Right hindlimb (tissue), 1 donor: ENCODE measurements around the gene CD40.

Experiments
- DNase-seq: peaks from one replicate; pipeline ENCODE4 v3.0.0-alpha.2; 2018

Gene CD40

DNA sequence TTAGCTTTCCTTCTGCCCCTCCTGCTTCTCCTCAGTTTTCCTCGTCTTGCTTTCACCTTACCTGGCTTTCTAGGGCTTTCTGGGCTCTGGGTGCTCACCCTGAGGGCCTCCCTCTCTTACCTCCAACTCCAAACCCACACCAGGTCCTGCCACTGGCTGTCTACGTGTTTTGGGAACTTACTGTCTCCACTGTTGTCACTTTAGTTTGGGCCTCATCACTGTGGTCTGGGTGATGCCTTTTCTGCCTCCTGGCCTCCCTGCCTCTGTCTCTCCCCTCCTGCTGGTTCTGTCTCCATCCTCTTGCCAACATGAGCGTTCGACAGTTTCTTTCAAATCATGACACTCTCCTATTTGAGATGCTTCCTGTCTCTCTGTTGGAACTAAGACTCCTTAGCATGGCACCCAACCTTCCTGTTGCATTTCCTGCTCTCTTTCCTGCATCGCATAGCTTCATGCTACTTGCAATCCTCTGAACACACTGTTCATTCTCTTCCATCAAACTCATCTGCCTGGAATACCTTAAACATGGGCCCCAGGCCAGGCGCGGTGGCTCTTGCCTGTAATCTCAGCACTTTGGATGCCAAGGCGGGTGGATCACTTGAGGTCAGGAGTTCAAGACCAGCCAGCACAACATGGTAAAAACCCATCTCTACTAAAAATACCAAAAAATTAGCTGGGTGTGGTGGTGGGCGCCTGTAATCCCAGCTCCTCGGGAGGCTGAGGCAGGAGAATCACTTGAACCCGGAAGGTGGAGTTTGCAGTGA lies 5.5 kb downstream of the CD40 start:
- no peak for DNase-seq

DNA sequence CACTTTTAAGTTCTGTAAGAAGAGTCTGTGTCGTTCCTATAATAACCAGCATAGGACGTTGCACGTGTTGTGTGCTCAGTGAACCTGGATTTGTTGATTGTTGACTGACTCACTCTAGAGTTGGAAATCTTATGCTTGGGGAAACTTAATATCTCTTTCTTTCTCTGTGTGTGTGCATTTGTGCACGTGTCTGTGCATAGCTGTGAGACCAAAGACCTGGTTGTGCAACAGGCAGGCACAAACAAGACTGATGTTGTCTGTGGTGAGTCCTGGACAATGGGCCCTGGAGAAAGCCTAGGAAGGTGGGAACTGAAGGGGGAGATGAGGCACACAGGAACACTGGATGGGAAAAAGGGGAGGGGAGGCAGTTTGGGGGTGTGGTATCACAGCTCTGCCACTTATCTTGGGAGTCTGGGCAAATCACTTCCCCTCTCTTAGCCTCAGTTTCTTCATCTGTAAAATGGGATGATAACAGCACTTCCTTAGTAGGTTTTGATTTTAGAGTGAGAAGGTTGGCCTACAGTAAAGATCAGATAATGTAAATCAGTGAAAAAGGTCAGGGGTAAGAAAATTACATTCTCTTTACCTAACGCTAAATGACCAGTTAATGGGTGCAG lies 8.4 kb downstream of the CD40 start:
- no peak for DNase-seq

DNA sequence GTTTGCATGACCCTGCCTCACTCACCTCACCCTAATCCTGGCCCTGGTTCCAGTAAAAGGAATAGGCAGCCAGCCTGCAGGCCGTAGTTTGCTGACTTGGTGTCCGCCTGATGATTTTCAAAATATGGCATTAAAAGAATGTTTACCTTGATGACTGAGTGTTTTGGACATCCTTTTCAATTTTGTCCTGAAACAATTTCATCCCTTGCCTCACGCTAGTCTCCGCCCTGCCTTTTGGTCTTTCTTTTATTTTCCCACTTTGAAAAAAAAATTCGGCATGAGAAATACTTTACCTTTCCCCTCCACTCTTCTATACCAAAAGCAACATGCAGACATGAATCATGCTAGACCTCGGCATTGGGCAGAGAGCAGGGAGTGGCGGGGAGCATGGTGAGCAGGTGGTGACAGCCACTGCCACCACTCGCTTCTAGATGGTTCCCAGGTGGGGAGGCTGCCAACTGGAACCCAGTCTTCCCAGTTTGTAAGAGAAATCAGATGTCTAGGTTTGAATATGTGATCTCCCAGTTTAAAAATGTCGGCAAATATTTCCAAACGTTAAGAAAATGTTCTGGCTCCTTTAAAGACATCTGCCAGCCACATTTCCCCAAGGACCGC lies 9.4 kb downstream of the CD40 start:
- no peak for DNase-seq

DNA sequence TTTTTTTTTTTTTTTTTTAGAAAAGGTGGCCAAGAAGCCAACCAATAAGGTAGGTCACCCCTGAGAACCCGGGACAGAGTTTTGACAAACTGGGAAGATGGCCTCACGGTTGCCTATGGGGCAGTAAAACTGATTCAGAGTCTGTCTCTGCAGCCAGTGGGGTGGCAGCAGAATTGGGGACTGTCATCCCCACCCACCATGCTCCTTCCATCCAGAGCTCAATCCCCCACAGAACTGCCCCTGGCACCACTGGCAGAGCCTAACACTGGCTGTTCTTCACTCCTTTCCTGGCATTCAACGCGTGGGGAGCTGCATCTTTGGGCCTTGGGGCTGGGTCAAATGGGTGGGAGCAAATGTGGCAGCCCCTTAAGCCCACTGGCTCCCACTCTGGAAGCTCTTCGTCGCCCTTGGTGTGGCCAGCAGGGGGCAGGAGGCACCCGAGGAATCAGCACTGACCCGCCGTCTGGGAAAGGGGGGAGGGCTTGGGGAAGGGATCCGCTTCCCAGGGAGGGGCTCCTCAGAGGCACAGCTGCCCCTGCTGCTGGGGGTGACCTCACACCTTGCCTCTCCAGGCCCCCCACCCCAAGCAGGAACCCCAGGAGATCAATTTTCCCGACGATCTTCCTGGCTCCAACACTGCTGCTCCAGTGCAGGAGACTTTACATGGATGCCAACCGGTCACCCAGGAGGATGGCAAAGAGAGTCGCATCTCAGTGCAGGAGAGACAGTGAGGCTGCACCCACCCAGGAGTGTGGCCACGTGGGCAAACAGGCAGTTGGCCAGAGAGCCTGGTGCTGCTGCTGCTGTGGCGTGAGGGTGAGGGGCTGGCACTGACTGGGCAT lies 10.4 kb downstream of the CD40 start:
- no peak for DNase-seq

DNA sequence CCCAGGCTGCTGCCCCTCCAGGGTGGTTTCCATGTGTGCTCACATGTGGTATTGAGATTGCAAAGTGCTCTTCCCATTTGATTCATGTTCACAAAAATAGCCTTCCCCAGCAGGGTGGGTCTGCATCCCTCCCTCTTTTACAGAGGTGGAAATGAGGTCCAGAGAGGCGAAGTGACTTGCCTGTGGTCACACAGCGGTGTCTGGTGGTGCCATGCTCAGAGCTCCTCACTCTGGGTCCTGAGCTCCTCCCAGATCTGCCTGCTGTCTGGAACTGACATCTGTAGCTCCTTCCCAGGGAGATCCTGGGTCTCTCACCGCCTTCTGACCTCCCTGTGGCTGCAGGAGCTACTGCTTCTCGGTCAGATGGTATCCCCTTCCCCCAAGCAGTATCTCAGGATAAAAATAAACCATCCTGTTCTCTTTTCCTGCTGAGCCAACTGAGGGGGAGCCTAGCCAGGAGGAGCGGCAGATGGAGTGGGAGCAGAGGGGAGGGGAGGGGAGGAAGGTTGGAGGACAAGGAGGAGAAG lies 11.9 kb downstream of the CD40 start:
- no peak for DNase-seq

DNA sequence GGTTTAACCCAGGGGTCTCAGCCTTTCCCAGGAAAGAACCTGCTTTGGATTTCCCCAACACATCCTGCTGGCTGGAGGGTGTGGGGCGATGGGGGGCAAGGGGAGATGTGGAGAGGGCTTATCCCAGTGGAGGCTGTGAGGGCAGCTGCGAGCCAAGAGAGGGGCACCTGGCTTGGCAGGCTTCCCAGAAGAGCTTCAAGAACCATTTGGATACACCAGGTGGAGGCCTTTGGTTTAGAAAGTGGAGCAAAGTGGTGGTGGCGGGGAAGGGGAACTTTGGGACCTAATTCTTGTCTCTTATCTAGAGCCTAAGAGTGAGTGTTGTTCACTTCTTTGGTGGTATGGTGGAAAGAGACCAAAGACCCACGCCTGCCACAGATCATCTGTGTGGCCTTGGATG lies 12.4 kb downstream of the CD40 start:
- DNase-seq: no peak

DNA sequence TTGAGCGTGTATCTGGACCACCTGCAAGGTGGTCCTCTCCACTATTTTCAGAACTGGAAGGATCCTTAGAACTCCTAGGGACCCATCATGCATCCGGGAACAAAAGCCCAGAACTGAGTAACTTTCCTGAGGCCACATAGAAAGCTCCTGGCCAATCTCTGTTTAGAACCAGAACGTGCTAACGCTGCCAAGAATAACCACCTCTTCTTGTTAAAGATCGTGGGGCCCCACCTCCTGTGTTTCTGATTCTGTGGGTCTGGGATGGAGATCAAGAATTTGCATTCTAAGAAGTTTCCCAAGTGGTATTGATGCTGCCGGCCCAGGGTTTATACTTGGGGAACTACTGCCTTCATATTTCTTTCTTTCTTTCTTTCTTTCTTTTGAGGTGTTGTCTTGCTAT lies 13.3 kb downstream of the CD40 start:
- DNase-seq: no peak

DNA sequence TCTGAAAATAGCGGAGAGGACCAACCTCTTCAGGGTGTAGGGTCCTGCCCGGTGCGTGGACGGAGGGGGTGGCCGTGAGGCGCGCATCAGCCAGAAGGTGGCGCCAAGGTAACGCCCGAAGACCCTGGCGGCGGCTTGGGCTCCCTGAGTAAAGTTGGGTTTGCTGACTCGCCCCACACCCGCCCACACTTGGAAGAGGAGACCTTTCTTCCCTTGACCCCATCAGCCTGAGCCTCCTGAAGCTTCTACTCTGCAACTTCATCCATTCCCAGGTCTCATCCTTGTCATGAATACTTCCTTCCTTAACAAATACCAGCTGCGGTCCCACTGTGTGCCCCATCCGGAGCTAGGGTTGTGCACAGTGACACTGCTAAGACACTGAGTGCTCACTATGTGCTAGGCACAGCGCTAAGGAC lies 14.6 kb downstream of the CD40 start:
- peak; percentile 74 for DNase-seq

DNA sequence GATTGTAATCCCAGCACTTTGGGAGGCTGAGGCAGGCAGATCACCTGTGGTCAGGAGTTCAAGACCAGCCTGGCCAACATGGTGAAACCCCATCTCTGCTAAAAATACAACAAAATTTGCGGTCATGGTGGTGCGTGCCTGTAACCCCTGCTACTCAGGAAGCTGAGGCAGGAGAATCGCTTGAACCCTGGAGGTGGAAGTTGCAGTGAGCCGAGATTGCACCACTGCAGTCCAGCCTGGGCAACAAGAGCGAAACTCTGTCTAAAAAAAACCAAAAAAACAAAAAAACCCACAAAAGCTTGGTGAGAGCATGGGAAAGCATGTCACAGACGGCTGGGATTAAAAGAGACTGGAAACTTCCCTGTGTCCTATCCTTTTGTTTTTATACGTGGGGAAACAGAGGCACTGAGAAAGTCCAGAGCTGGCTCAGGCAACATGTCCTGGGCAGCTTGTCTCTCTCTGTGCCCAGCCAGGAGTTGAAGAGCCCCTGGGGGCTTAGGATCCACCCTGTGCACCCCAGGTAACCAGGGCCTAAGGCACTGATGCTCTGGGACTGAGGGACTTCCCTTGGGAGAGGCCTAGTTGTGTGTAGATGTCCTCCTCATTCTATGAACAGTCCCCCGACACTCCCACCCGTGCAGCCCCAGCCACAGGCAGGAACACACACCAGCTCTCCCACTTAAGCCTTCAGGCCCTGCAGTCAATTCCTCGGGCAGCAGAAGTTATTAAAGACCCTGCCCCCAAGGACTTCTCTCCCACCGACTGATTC lies 16.0 kb downstream of the CD40 start:
- no peak for DNase-seq

DNA sequence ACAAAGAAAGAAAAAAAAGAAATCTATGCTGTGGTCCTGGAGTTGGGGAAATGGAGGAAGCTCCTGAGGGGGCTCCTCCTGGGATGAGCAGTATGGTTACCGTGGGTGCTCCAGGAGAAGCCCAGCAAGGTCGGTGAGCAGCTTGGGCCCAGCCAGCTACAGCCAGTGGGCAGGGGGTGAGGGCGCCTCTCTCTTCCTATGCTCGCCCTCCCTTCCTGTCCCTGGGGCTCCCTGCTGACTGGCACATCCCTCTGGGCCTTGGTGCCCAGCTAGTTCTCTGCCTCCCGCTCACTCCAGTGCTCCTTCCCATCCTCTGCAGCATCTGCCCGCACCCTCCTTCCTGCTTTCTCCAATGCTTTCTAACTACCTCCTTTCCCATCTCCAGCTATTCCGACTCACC lies 16.6 kb downstream of the CD40 start:
- no peak for DNase-seq

DNA sequence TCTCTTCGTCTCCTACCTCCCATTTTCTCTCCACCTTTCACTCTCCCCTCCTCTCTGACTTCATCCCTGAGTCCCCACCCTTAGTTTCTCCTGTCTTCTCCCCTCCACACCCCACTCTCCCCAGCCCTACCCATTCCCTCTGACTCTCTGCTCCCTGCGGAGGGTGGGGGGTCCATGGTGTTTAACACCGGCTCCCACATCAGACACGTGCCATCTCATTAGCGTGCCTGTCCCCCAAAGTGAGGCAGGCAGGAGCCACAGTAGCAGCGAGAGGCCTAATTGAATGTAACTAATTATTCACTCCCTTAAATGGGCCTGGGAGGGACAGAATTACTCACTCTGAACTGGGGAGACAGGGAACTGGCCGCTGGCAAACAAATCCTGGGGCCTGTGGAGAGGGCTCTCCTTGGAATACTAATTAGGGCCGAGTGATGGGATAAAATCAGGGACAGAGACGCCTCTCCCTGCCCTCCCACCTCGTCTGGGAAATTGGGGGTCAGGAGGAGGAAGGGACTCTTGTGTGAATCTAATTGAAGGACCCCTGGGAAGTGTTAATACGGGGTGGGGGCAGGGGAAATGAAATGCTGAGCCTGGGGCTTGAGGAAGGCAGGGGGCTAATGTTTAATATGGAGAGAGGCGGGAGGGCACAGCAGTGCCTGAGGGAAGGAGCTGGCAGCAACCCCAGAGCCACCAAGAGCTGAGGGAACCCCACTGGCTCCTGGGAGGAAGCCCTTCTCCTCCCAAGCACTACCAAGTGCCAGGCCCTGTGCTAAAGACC lies 17.9 kb downstream of the CD40 start:
- DNase-seq: no peak

DNA sequence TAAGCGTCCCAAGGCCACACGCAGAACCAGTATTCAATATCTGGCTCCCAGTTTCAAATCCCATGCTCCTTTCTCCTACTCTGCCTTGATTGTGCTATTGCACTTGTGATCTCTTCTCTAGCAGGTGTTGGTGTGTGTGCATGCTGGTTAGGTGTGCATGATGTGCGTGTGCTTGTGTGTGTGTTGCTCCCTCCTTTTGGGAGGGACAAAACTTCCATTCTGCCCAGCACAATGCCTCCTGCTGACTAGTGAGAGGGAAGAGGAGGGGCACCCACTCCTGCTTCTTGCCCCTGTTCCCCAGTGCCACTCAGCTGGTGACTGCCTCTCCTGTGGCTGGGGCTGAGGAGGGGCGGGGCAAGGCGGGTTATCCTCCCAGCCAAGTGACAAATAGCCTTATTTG lies 19.7 kb downstream of the CD40 start:
- no peak for DNase-seq

DNA sequence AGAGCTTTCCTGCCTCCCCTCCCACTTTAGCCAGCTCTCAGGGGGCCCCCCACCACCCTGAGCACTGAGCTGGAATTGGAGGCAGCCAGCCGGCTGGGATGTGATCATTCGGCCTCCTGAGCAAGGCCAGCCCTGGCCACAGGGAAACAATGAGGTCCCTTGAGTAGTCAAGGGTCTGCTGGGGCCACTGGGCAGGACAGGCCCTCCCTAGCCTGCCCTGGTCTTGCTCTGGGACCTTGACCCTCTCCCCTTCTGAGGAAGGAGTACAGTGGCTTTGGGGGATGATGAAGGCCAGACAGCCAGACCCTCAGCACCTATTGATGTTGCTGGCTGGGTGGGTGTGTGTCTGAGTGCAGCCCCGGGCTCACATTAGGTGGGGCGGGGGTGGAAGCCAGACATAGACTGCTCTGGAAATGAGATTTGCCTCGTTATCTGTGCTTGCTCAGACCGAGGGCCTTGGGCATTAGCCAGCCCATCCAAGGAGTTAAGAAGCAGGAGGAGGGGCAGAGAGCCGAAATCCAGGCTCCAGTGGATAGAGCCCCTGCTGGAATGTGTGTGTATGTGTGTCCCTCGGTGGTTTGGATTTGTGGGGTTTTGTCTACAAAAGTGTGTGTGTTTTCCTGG lies 21.3 kb downstream of the CD40 start:
- DNase-seq: no peak

DNA sequence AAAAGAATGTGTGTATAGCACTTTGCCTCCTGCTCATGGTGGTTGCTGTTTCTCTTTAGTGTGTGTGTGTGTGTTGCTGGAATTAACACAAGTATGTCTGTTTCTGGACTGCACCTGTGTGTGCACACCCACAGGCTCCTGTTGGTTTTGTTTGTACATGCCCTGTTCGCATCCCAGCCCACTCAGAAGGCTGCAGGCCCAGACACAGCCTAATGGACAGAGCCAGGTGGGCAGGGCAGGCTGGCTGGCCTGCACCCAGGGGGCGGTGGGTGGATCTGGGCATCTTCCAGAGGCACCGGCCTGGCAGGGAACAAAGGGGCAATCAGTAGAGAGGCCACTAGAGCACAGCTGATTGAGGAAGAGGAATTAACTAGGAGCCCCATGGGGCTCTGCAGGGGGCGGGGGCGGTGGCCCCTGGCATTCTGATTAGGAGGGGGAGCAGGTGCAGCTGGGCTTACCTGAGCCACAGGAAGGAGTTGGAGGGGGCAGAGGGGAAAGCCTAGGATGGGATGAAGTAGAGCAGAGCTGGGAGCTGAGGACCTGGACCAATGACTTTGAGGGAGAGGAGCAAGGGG lies 21.9 kb downstream of the CD40 start:
- peak; percentile 55 for DNase-seq

DNA sequence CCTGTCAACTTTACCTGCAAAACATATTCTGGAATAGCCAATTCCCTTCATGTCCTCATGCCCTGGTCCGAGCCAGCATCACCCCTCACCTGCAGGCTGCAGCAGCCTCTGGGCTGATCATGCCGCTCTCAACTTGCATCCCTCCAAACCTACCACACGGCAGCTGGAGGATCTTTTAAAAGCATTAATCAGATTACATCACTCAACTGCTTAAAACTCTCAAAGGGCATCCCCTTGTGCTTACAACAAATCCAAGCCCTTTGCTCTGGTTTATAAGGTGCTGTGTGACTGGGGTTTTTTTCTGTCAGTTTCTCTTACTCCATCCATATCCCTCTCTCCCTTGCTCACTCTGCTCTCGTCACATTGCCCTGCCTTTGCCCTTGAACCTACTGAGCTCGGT lies 24.0 kb downstream of the CD40 start:
- DNase-seq: no peak

DNA sequence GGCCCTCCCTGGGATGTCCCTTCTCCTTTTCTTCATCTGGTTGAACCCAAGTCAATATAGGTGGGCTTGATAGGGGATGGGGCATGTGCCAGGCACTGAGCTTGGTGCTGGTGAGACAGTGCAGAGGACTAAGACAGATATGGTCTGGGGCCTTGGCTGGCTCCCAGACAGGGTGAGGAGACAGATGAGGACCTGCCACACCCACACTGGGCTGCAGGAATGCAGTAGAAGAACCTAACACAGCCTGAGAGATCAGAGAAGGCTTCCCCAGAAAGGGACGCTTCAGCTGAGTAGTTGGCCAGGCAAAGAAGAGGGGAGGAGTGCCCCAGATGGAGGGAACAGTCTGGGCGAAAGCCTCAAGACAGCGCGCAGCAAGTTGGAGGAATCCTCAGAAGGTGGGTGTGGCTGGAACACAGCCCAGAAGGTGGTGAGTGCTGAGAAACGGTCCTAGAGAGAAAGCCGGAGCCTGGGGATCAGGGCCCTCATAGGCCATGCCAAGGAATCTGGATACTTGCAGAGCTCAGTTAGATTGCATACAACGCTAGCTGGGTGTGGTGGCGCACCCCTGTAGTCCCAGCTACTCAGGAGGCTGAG lies 26.4 kb downstream of the CD40 start:
- DNase-seq: no peak

DNA sequence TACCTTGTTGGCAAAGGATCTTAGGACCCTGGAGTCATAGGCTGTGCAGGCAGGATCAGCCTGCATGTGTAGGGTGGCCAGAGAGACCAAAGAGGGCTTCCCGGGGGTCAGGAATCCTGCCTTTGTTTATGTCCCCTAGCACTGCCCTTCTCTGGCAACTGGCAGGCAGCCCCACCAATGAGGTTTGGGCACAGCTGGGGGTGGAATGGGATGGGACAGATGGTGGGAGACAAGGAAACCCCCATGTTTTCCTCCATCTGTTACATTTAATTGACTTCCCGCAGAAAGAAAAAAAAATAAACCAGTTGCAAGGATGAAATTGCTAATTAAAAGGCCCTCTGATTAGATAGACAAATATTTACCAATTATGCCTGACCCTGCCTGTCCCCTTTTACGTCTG lies 27.6 kb downstream of the CD40 start:
- no peak for DNase-seq

DNA sequence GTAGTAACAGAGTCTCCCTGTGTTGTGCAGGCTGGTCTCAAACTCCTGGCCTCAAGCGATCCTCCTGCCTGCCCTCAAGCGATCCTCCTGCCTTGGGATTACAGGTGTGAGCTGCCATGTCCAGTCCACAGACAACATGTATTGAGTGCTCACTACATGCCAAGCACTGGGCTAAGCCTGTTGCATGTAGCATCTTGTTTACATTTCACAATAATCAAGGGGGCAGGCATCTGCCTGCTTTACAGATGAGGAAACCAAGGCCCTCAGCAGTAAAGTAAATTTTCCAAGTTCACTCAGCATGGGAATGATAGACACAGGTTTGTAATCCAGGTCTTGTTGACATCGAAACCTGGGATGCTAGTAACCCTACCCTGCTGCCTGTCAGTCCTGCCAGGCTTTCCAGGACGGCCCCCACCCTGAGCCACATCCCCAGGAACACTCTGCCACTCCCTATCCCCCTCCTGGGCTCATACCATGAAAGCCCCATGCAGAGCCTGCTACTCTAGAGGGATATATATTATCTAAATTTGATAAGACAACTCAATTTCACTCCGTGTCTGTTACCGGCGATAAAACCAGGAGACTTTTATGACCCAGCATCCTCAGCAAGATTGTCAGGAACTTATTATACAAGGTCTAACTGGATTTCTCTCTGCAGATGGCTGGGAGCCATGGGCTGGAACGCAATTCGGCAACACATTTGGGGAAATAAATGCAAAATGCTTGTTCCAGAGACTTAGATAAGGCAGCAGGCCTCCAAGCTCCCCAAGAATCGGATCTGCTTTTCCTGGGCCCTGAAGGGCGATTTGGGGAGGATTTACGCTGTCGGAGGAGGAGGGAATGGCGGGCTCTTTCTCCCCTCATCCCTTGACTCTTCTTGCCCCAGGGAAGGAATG lies 30.4 kb downstream of the CD40 start:
- DNase-seq: no peak

DNA sequence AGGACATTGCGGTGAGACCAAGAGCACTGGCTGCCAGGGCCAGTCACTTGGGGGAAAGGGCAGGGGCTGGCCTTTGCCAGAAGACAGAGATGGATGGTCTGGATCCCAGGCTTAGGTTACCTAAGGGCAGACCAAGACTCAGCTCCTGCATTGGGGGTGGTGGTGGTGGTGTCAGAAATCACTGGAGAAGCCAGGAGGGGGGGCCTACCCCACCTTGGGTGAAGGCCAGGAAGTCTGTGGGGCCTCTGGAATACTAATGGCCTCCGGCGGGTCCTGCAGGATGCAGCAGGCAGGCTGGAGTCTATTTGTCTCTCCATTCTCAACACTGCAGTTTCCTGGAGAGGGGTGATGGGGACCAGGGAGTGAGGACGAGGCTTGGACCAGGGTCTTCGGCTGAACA lies 32.8 kb downstream of the CD40 start:
- no peak for DNase-seq
